Measurements from ENCODE around the gene CCDC80. TPM values are rescaled to one million over a fixed set of nuclear protein-coding genes. Genes with fewer than 3 reads are reported as not detected.
"Not testable (repeated sequence)": the region's sequence is repeated elsewhere in the genome, so short reads cannot be mapped to it uniquely, and the experiment has no call there.

Gene CCDC80
- total RNA-seq, 1 donor from 2014 or later: 3.7 TPM

GRCh38 chr3:112672716-112673541 lies 32.0 kb upstream of the CCDC80 start:
- Mint-ChIP-seq H3K9me3 (ENCODE audit: unreplicated experiment) (no peaks in the 10 kb centered on the region), H3K36me3 (ENCODE audit: low read depth, unreplicated experiment) (no peaks in the 10 kb centered on the region), H3K4me1 (ENCODE audit: unreplicated experiment) (peaks cover 12% of the 10 kb centered on the region), H3K4me3 (ENCODE audit: unreplicated experiment) (no peak overlapping the region), H3K27me3 (ENCODE audit: unreplicated experiment) (no peaks in the 10 kb centered on the region), H3K27ac (ENCODE audit: unreplicated experiment) (no peak overlapping the region)
- no peak for TF ChIP-seq CTCF (IDR thresholded peaks at IDR 0.05; ENCODE audit: unreplicated experiment)
- DNase-seq (ENCODE audit: low spot score): no peak

GRCh38 chr3:112671930-112672715 lies 31.2 kb upstream of the CCDC80 start:
- Mint-ChIP-seq H3K36me3 (ENCODE audit: low read depth, unreplicated experiment) (no peaks in the 10 kb centered on the region), H3K27ac (ENCODE audit: unreplicated experiment) (no peak overlapping the region), H3K4me1 (ENCODE audit: unreplicated experiment) (peaks cover 12% of the 10 kb centered on the region), H3K4me3 (ENCODE audit: unreplicated experiment) (no peak overlapping the region), H3K9me3 (ENCODE audit: unreplicated experiment) (no peaks in the 10 kb centered on the region), H3K27me3 (ENCODE audit: unreplicated experiment) (no peaks in the 10 kb centered on the region)
- TF ChIP-seq CTCF (IDR thresholded peaks at IDR 0.05; ENCODE audit: unreplicated experiment): no peak
- no peak for DNase-seq (ENCODE audit: low spot score)

- Mint-ChIP-seq H3K27ac (ENCODE audit: unreplicated experiment) (no peak overlapping the region), H3K9me3 (ENCODE audit: unreplicated experiment) (no peaks in the 10 kb centered on the region), H3K4me3 (ENCODE audit: unreplicated experiment) (no peak overlapping the region), H3K27me3 (ENCODE audit: unreplicated experiment) (no peaks in the 10 kb centered on the region), H3K36me3 (ENCODE audit: low read depth, unreplicated experiment) (no peaks in the 10 kb centered on the region), H3K4me1 (ENCODE audit: unreplicated experiment) (peaks cover 8% of the 10 kb centered on the region)
- no peak for TF ChIP-seq CTCF (IDR thresholded peaks at IDR 0.05; ENCODE audit: unreplicated experiment)
- no peak for DNase-seq (ENCODE audit: low spot score)
Observed at GRCh38 chr3:112670824-112671223, 29.9 kb upstream of the CCDC80 start.

GRCh38 chr3:112667599-112667998 lies 26.7 kb upstream of the CCDC80 start:
- H3K27me3 Mint-ChIP-seq (ENCODE audit: unreplicated experiment): no peaks in the 10 kb centered on the region
- H3K36me3 Mint-ChIP-seq (ENCODE audit: low read depth, unreplicated experiment): no peaks in the 10 kb centered on the region
- no peak for TF ChIP-seq CTCF (IDR thresholded peaks at IDR 0.05; ENCODE audit: unreplicated experiment)
- no peaks in the 10 kb centered on the region for H3K4me1 Mint-ChIP-seq (ENCODE audit: unreplicated experiment)
- DNase-seq (ENCODE audit: low spot score): no peak
- H3K4me3 Mint-ChIP-seq (ENCODE audit: unreplicated experiment): no peak overlapping the region
- H3K9me3 Mint-ChIP-seq (ENCODE audit: unreplicated experiment): no peaks in the 10 kb centered on the region
- H3K27ac Mint-ChIP-seq (ENCODE audit: unreplicated experiment): no peak overlapping the region

- not testable (repeated sequence) for DNase-seq (ENCODE audit: low spot score); H3K27me3 Mint-ChIP-seq (ENCODE audit: unreplicated experiment); H3K27ac Mint-ChIP-seq (ENCODE audit: unreplicated experiment); H3K4me3 Mint-ChIP-seq (ENCODE audit: unreplicated experiment); H3K4me1 Mint-ChIP-seq (ENCODE audit: unreplicated experiment); H3K36me3 Mint-ChIP-seq (ENCODE audit: low read depth, unreplicated experiment); H3K9me3 Mint-ChIP-seq (ENCODE audit: unreplicated experiment)
Observed at GRCh38 chr3:112665009-112665408, 24.1 kb upstream of the CCDC80 start.
